ENCODE results near the gene DUSP16. TPM values are rescaled to one million over a fixed set of nuclear protein-coding genes. Genes with fewer than 3 reads are reported as not detected.

The DUSP16 gene
- total RNA-seq, 1 experiment from 2014 or later: 51.9 TPM

DNA sequence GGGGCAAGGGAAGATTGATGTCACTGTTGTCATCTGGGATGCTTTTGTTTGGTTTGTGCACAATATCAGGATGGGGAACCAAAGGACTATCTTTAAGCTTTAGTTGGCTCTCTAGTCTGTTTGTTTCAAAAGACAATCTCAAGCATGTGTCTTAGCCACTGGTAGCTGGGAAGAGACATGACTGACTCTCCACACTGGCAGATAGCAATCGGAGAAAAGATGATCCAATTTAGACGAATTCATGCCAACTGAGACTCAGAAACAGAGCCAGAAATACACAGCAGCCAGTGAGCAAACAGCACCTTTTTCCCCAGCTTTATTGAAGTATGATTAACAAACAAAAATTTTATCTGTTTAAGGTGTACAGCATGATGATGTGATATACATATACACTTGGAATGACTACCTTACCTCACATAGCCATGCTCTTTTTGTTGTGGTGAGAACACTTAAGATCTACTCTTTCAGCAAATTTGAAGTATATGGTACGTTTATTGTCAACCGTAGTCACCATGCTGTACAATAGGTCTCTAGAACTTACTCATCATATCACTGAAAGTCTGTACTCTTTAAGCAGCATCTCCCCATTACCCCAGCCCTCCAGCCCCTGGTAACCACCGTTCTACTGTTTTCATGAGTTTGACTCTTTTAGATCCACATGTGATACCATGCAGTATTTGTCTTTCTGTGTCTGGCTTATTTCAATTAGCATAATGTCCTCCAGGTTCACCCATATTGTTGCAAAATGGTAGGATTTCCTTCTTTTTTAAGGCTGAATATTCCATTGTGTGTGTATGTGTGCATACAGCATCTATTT lies 50.6 kb downstream of the DUSP16 start:
- ATAC-seq (no peak), DNase-seq (ENCODE audit: low spot score) (no peak)
- Mint-ChIP-seq H3K9me3 (no peaks in the 10 kb centered on the region), H3K4me3 (no peak overlapping the region), H3K4me1 (peaks cover 49% of the 10 kb centered on the region), H3K36me3 (peaks cover 10% of the 10 kb centered on the region), H3K27ac (no peak overlapping the region), H3K27me3 (ENCODE audit: low read depth) (no peaks in the 10 kb centered on the region)
- TF ChIP-seq GABPB1 (CRISPR knock-in tag; IDR thresholded peaks at IDR 0.05) (no peak), ZNF416 (CRISPR knock-in tag; IDR thresholded peaks at IDR 0.05) (no peak), FOXK1 (CRISPR knock-in tag; IDR thresholded peaks at IDR 0.05) (no peak), JUN (CRISPR knock-in tag; IDR thresholded peaks at IDR 0.05) (no peak), MLX (CRISPR knock-in tag; IDR thresholded peaks at IDR 0.05) (no peak), GRHL2 (CRISPR knock-in tag; IDR thresholded peaks at IDR 0.05; ENCODE audit: insufficient replicate concordance, severe bottlenecking) (no peak), ESRRA (CRISPR knock-in tag; IDR thresholded peaks at IDR 0.05; ENCODE audit: borderline replicate concordance) (no peak), ATF2 (CRISPR knock-in tag; IDR thresholded peaks at IDR 0.05; ENCODE audit: borderline replicate concordance, low read depth) (no peak), NR3C1 (CRISPR knock-in tag; conservative IDR thresholded peaks at IDR 0.05; ENCODE audit: low read depth) (no peak), SMAD4 (CRISPR knock-in tag; IDR thresholded peaks at IDR 0.05) (no peak), JAZF1 (CRISPR knock-in tag; IDR thresholded peaks at IDR 0.05) (no peak), MXD4 (CRISPR knock-in tag; IDR thresholded peaks at IDR 0.05; ENCODE audit: borderline replicate concordance) (no peak), OVOL2 (CRISPR knock-in tag; IDR thresholded peaks at IDR 0.05; ENCODE audit: borderline replicate concordance) (no peak)
- CTCF ChIA-PET: interaction anchor here (0.5 kb wide), 1 partner anchor 120 kb away, joined by 7 read pairs; no protein-coding TSS in a partner anchor
- POLR2A ChIA-PET: no interaction called here

- CTCF ChIA-PET: interaction anchor here (1.5 kb wide), 1 partner anchor 11 kb away, joined by 5 read pairs; no protein-coding TSS in a partner anchor
- no peaks in the 10 kb centered on the region for H3K27me3 Mint-ChIP-seq (ENCODE audit: low read depth)
- H3K27ac Mint-ChIP-seq: no peak overlapping the region
- 0 out of 2 replicates have a peak, but pooled peaks cover 4% of the 10 kb centered on the region for H3K36me3 Mint-ChIP-seq
- H3K9me3 Mint-ChIP-seq: no peaks in the 10 kb centered on the region
- DNase-seq (ENCODE audit: low spot score): no peak
- H3K4me3 Mint-ChIP-seq: no peak overlapping the region
- no peak for ATAC-seq
- POLR2A ChIA-PET: no interaction called here
- H3K4me1 Mint-ChIP-seq: peaks cover 54% of the 10 kb centered on the region
- TF ChIP-seq AR (CRISPR knock-in tag; IDR thresholded peaks at IDR 0.05) (no peak), ZNF232 (CRISPR knock-in tag; IDR thresholded peaks at IDR 0.05) (no peak), NFE2L1 (CRISPR knock-in tag; IDR thresholded peaks at IDR 0.05) (no peak), ETV6 (CRISPR knock-in tag; IDR thresholded peaks at IDR 0.05) (no peak), JUN (CRISPR knock-in tag; IDR thresholded peaks at IDR 0.05) (no peak)
- TF ChIP-seq, protein P1, sequence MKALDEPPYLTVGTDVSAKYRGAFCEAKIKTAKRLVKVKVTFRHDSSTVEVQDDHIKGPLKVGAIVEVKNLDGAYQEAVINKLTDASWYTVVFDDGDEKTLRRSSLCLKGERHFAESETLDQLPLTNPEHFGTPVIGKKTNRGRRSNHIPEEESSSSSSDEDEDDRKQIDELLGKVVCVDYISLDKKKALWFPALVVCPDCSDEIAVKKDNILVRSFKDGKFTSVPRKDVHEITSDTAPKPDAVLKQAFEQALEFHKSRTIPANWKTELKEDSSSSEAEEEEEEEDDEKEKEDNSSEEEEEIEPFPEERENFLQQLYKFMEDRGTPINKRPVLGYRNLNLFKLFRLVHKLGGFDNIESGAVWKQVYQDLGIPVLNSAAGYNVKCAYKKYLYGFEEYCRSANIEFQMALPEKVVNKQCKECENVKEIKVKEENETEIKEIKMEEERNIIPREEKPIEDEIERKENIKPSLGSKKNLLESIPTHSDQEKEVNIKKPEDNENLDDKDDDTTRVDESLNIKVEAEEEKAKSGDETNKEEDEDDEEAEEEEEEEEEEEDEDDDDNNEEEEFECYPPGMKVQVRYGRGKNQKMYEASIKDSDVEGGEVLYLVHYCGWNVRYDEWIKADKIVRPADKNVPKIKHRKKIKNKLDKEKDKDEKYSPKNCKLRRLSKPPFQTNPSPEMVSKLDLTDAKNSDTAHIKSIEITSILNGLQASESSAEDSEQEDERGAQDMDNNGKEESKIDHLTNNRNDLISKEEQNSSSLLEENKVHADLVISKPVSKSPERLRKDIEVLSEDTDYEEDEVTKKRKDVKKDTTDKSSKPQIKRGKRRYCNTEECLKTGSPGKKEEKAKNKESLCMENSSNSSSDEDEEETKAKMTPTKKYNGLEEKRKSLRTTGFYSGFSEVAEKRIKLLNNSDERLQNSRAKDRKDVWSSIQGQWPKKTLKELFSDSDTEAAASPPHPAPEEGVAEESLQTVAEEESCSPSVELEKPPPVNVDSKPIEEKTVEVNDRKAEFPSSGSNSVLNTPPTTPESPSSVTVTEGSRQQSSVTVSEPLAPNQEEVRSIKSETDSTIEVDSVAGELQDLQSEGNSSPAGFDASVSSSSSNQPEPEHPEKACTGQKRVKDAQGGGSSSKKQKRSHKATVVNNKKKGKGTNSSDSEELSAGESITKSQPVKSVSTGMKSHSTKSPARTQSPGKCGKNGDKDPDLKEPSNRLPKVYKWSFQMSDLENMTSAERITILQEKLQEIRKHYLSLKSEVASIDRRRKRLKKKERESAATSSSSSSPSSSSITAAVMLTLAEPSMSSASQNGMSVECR (CRISPR knock-in tag; IDR thresholded peaks at IDR 0.05; ENCODE audit: borderline replicate concordance): no peak
- TF ChIP-seq, protein P2, sequence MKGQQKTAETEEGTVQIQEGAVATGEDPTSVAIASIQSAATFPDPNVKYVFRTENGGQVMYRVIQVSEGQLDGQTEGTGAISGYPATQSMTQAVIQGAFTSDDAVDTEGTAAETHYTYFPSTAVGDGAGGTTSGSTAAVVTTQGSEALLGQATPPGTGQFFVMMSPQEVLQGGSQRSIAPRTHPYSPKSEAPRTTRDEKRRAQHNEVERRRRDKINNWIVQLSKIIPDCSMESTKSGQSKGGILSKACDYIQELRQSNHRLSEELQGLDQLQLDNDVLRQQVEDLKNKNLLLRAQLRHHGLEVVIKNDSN (CRISPR knock-in tag; IDR thresholded peaks at IDR 0.05): no peak
- TF ChIP-seq, protein P3, sequence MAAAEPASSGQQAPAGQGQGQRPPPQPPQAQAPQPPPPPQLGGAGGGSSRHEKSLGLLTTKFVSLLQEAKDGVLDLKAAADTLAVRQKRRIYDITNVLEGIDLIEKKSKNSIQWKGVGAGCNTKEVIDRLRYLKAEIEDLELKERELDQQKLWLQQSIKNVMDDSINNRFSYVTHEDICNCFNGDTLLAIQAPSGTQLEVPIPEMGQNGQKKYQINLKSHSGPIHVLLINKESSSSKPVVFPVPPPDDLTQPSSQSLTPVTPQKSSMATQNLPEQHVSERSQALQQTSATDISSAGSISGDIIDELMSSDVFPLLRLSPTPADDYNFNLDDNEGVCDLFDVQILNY (CRISPR knock-in tag; IDR thresholded peaks at IDR 0.05): no peak
- TF ChIP-seq, protein P4, sequence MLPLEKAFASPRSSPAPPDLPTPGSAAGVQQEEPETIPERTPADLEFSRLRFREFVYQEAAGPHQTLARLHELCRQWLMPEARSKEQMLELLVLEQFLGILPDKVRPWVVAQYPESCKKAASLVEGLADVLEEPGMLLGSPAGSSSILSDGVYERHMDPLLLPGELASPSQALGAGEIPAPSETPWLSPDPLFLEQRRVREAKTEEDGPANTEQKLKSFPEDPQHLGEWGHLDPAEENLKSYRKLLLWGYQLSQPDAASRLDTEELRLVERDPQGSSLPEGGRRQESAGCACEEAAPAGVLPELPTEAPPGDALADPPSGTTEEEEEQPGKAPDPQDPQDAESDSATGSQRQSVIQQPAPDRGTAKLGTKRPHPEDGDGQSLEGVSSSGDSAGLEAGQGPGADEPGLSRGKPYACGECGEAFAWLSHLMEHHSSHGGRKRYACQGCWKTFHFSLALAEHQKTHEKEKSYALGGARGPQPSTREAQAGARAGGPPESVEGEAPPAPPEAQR (CRISPR knock-in tag; IDR thresholded peaks at IDR 0.05): no peak
Measured at GRCh38 chr12:12511021-12511783, 51.5 kb downstream of the DUSP16 start.

All from WTC11 (cell line).